CD4-positive, alpha-beta T cell treated with Interleukin-10 for 1 hour (primary cell): ENCODE data around the gene ALKBH6.
A peak's percentile ranks its signal among the peaks of the same experiment; 100 is the strongest.

Experiments
- DNase-seq: peaks from one replicate; pipeline ENCODE4 v3.0.0-alpha.2; 2020

ALKBH6 gene

GRCh38 chr19:36030264-36031148 lies 16.5 kb upstream of the ALKBH6 start:
- DNase-seq = no peak

DNA sequence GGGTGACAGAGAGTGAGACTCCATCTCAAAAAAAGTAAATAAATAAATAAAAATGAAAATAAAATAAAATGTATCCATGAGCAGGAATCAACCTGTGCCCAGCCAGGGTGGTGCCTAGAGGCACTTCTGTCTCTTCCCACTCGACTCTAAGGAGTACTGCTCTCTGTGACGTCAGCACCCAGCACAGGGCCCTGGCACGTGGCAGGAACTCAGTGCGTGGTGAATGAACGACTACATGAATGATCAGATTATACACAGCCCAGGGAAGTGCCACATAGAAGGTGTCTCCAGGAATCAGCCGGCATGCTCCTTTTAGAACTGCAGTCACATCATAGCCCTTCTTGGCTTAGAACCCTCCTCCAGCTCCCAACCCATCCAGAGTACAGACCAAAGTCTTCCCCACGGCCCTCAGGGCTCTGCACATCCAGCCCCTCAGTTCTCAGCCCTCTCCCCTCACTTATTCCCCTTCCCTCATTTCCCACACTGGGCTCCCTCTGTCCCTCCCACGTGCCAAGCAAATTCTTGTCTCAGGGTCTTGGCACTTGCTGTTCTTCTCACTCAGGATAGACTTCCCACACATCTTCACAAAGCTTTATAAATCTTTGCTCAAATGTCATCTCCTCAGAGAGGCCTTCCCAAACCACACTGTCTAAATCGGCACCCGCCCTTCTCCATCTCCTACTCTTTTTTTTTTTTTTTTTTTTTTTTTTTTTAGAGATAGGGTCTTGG lies 14.5 kb upstream of the ALKBH6 start:
- no peak for DNase-seq

- DNase-seq = no peak
Measured at GRCh38 chr19:36027696-36028095, 13.7 kb upstream of the ALKBH6 start.

DNA sequence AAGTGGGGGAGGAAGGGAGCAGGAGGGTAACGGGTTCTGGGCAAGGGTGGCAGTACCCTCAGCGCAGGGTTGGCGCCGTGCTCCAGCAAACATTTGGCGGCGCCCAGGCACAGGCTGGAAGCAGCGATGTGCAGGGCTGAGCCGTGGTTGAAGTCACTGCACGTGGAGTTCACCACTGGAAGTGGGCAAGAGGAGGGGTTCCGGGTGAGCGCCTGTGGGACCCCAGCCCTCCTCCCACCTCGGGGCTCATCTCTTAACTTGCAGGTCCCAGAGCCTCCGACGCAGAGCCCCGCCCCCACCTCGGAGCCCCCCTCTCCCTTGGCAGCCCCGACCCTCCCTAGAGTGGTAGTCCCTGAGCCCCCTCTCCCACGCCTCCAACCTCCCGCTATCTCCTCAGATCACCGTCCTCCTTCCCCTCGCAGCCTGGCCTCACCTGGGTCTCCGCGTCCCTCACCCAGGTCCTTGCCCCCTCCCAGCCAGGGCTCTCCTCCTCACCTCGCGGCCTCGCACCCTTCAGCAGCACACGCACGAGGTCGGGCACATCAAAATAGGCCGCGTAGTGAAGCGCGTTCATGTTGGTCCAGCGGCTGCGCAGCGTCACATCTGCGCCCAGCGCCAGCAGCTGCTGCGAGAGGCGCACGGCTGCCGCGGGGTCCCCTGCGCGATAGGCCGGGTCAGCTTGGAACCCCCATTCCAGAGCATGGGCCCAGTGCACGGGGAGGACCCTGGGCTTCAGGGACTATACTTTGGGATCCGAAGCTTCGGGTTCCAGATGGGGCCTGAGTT lies 12.3 kb upstream of the ALKBH6 start:
- no peak for DNase-seq

DNA sequence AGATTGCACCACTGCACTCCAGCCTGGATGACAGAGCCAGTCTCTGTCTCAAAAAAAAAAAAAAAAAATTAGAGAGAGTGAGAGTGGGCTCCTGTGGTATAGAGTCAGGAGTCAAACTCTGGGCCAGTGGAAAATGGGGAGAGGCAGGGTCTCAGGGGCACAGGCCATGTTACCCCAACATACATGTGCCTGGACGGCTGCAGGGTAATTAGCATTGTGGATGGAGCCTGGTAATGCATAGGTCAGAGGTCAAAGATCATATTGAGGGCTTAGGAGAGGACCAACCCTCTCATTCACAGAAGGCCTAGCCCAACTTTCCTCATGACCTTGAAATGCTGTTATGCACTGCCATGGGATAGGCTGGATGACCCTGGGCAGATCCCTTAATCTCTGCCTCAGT lies 11.5 kb upstream of the ALKBH6 start:
- DNase-seq = no peak

DNA sequence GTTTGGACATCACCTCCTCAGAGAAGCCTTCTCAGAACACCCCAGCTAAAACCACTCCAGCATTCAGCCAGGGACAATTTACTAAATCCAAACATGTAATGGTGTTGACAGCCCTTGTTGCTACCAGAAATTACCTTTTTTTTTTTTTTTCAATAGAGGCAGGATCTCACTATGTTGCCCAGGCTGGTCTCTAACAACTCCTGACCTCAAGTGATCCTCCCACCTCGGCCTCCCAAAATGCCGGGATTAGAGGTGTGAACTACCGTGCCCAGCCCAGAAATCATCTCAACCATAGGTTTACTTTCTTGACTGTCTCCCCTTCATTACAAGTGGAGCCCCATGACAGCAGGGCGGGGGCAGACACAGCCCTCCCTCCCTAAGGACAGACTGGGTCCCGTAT lies 9.4 kb upstream of the ALKBH6 start:
- DNase-seq = no peak

- no peak for DNase-seq
Measured at GRCh38 chr19:36019061-36019670, 5.2 kb upstream of the ALKBH6 start.

- DNase-seq = no peak
Measured at GRCh38 chr19:36013280-36014011, 567 bp downstream of the ALKBH6 start.

DNA sequence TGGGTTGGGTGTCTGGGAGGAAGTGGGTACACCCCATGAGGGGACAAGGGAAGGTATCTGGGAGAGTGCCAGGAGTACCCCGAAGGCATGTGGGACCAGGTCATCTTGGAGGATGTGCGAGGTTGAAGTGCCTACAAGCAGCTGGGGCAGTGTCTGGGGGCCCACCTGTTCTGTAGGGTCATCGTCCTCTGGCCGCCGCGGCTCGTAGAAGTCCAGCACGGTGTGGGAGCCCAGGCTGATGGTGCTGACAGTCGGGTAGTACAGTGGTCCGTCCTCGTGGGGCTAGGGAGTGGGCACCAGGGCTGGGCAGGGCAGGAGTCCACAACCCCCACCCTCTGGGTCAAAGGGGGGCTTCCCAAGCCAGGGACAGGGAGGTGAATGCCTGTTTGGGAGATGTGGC lies 3.6 kb downstream of the ALKBH6 start:
- no peak for DNase-seq

GRCh38 chr19:36009633-36010379 lies 4.2 kb downstream of the ALKBH6 start:
- no peak for DNase-seq

DNA sequence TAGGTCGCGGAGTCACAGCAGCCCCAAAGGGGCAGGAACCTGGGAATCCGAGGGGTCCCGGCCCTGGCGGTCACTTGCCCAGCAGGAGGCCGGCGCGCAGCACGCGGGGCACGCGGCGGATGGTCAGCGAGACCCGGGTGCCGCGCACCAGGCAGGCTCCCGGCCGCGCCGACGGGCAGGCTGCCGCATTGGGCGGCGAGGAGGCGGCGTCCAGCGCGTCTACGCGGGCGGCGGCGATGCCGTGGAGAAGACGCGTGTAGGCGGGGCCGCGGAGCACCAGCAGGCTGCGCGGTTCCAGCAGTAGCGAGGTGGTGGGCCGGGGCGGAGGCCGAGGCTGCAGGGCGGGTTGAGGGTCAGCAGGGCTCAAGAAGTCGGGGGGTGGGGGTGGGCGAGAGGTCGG lies 4.8 kb downstream of the ALKBH6 start:
- DNase-seq = peak; percentile 44

- DNase-seq = no peak
Measured at GRCh38 chr19:36008336-36008978, 5.6 kb downstream of the ALKBH6 start, which contains the start of gene SYNE4. SYNE4 (minus strand) TSS chr19:36008813; CDS start chr19:36008681, 132 bp downstream.

GRCh38 chr19:36006955-36007354 lies 7.1 kb downstream of the ALKBH6 start:
- DNase-seq = no peak

GRCh38 chr19:36003284-36003683 lies 10.7 kb downstream of the ALKBH6 start:
- no peak for DNase-seq

DNA sequence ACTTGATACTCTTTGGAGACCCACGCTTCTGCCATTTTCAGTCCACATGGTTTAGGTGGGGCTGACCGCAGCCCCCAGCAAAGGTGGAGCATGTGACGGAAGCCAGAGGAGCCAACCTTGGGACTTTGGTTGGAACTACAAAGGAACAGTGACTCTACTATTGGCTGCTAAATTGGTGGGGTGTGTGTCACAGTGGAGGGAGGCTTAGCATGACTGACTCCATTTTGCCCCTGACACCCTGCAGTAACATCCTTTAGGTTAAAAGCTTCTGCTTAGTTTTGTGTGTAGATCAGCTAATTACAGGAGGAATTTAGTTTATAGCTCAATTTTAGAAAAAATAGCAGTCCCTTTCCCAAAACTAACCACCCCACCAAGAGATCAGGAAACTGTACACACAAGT lies 12.4 kb downstream of the ALKBH6 start:
- DNase-seq = no peak

GRCh38 chr19:35996777-35997176 lies 17.2 kb downstream of the ALKBH6 start:
- no peak for DNase-seq

DNA sequence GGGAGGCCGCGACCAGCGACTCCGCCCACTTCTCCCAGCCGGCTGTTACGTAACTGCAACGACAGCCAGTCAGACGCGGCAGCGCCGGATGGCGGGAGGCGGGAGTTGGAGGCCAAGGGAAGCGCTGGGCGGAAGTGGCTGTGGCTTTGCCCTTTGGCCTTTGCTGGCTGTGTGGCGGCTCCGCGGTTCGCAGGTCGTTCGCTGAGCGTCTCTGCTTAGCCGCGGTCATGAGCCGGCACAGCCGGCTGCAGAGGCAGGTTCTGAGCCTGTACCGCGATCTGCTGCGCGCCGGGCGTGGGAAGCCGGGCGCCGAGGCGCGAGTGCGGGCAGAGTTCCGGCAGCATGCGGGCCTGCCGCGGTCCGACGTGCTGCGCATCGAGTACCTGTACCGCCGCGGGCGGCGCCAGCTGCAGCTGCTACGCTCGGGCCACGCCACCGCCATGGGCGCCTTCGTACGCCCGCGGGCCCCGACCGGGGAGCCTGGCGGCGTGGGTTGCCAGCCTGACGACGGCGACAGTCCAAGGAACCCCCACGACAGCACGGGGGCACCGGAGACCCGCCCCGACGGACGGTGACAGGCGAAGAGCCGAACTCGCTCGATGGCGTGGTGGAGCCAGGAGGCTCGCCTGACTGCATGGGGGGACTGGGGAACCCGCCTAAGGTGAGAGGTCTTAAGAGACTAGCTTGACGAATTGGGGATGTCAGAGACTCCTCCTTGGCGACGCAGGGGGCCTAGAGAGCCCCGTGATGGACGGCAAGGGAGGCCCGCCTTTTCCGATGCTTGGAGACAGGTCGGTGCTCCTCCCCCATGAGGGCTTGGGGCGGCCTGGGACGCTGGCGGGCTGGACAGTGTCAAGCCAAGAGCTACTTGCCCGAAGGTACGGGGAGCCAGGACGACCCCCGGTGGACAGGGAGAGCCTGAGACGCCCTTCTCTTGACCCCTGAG lies 18.7 kb downstream of the ALKBH6 start, which contains the start of gene SDHAF1:
Gene SDHAF1, plus strand, starts transcription at position 141 of the 946 bp plus-strand sequence. Its CDS starts 87 bp downstream, at position 228.
- peak; percentile 93 for DNase-seq

GRCh38 chr19:35993923-35994598 lies 20.0 kb downstream of the ALKBH6 start:
- DNase-seq = no peak
